ENCODE data around the gene RBBP6. TPM values are rescaled to one million over a fixed set of nuclear protein-coding genes. Genes with fewer than 3 reads are reported as not detected.

Gene RBBP6
- total and polyA plus RNA-seq, 2 experiments from 2014 or later, result 40.2 to 88.9 TPM

GRCh38 chr16:24583494-24583893 is 44.1 kb downstream of the RBBP6 start:
- Mint-ChIP-seq H3K36me3 (ENCODE audit: low read depth) (no peaks in the 10 kb centered on the region), H3K4me3 (no peak overlapping the region), H3K4me1 (peaks cover 8% of the 10 kb centered on the region), H3K27ac (no peak overlapping the region), H3K27me3 (ENCODE audit: insufficient read depth, low read depth, poor library complexity) (peaks cover 1% of the 10 kb centered on the region), H3K9me3 (no peaks in the 10 kb centered on the region)
- Histone ChIP-seq H3K9me2 (ENCODE audit: insufficient read depth) (no peaks in the 10 kb centered on the region), H3K79me2 (replicated peaks; ENCODE audit: insufficient read depth) (no peaks in the 10 kb centered on the region), H3K27ac (ENCODE audit: low read depth) (no peak overlapping the region), H3K4me2 (no peak overlapping the region), H4K20me1 (replicated peaks; ENCODE audit: insufficient read depth) (no peaks in the 10 kb centered on the region), H3K27me3 (ENCODE audit: insufficient read depth) (no peaks in the 10 kb centered on the region), H2AFZ (no peak overlapping the region), H3F3A (replicated peaks; ENCODE audit: low read depth) (no peaks in the 10 kb centered on the region), H3K4me1 (ENCODE audit: insufficient read depth) (peaks cover 5% of the 10 kb centered on the region; the same call in 1 of the 2 replicates), H3K36me3 (ENCODE audit: insufficient read depth) (no peaks in the 10 kb centered on the region), H3K4me3 (no peak overlapping the region)
- DNase-seq (ENCODE audit: low spot score) (no peak), ATAC-seq (no peak)
- TF ChIP-seq STAT1 (IDR thresholded peaks at IDR 0.05; ENCODE audit: unreplicated experiment), result no peak
- no peak for TF ChIP-seq REST (IDR thresholded peaks at IDR 0.05; ENCODE audit: unreplicated experiment)
- no peak for TF ChIP-seq EZH2phosphoT487 (IDR thresholded peaks at IDR 0.05; ENCODE audit: unreplicated experiment)
- TF ChIP-seq ZNF114 (CRISPR knock-in tag; IDR thresholded peaks at IDR 0.05), result no peak
- no peak for TF ChIP-seq JUNB (IDR thresholded peaks at IDR 0.05; ENCODE audit: unreplicated experiment)
- TF ChIP-seq ETS1 (IDR thresholded peaks at IDR 0.05), result no peak
- no peak for TF ChIP-seq NANOG (IDR thresholded peaks at IDR 0.05; ENCODE audit: borderline replicate concordance)
- TF ChIP-seq ZNF462 (CRISPR knock-in tag; IDR thresholded peaks at IDR 0.05), result no peak
- TF ChIP-seq EZH2 (IDR thresholded peaks at IDR 0.05; ENCODE audit: low read depth, unreplicated experiment), result no peak
- no peak for TF ChIP-seq CREB1 (CRISPR knock-in tag; IDR thresholded peaks at IDR 0.05; ENCODE audit: low read depth)
- TF ChIP-seq ZNF331 (CRISPR knock-in tag; IDR thresholded peaks at IDR 0.05; ENCODE audit: low read depth), result no peak
- TF ChIP-seq POLR2AphosphoS5 (IDR thresholded peaks at IDR 0.05; ENCODE audit: low read depth), result no peak
- no peak for TF ChIP-seq CTCF (conservative IDR thresholded peaks at IDR 0.05; ENCODE audit: low read depth in 2 of 2)

All from GM23338 (cell line).